Kidney epithelial cell (primary cell): Measurements from ENCODE around the gene PBX2. TPM values are rescaled to one million over a fixed set of nuclear protein-coding genes. Genes with fewer than 3 reads are reported as not detected.

ENCODE experiments used
- DNase-seq: peaks from one replicate; pipeline ENCODE4 v3.0.0-alpha.2; 2010; ENCODE audit warnings: low read depth
- H3K27me3 ChIP-seq: 2 replicates; pipeline ENCODE4 v1.6.0; 2011; ENCODE audit warnings: low read length; ENCODE audit not compliant: control insufficient read depth, insufficient read depth
- H3K36me3 ChIP-seq: 2 replicates; pipeline ENCODE4 v1.5.1; 2011; ENCODE audit warnings: low read length; ENCODE audit not compliant: control insufficient read depth, insufficient read depth
- H3K4me3 ChIP-seq: 2 replicates; pipeline ENCODE4 v1.5.1; 2011; ENCODE audit warnings: low read depth, mild to moderate bottlenecking, control low read depth, low read length
- CTCF ChIP-seq: IDR thresholded peaks from 2 replicates; pipeline ENCODE4 v1.5.1; 2011; ENCODE audit warnings: mild to moderate bottlenecking, moderate library complexity, low read length, control low read depth, inconsistent platforms; ENCODE audit not compliant: insufficient read depth, poor library complexity, severe bottlenecking
- total RNA-seq: library from RNA; depleted of rRNA; stranded (reverse); fragments of >200 nt; gene quantifications from 2 replicates; pipeline ENCODE4 v1.2.3, GENCODE V29; 2015

PBX2 gene
- total RNA-seq, 1 donor from 2014 or later, result 37.5 TPM

GRCh38 chr6:32174416-32174815 lies 15.6 kb downstream of the PBX2 start:
- H3K36me3 ChIP-seq, result peaks cover 2% of the 10 kb centered on the region
- DNase-seq, result no peak
- no peak for TF ChIP-seq CTCF
- H3K4me3 ChIP-seq, result no peak overlapping the region
- no peaks in the 10 kb centered on the region for H3K27me3 ChIP-seq

- no peak for TF ChIP-seq CTCF
- Histone ChIP-seq H3K4me3 (no peak overlapping the region), H3K36me3 (peaks cover 2% of the 10 kb centered on the region), H3K27me3 (no peaks in the 10 kb centered on the region)
- DNase-seq, result no peak
Observed at GRCh38 chr6:32173051-32173727, 16.8 kb downstream of the PBX2 start.

GRCh38 chr6:32171234-32171633 lies 18.8 kb downstream of the PBX2 start:
- no peak for TF ChIP-seq CTCF
- H3K4me3 ChIP-seq, result no peak overlapping the region
- H3K36me3 ChIP-seq, result peaks cover 4% of the 10 kb centered on the region
- no peak for DNase-seq
- no peaks in the 10 kb centered on the region for H3K27me3 ChIP-seq

- Histone ChIP-seq H3K4me3 (no peak overlapping the region), H3K36me3 (peaks cover 4% of the 10 kb centered on the region), H3K27me3 (no peaks in the 10 kb centered on the region)
- no peak for DNase-seq
- no peak for TF ChIP-seq CTCF
Observed at GRCh38 chr6:32170294-32170693, 19.7 kb downstream of the PBX2 start.

GRCh38 chr6:32168807-32169591 lies 21.0 kb downstream of the PBX2 start:
- no peak overlapping the region for H3K4me3 ChIP-seq
- TF ChIP-seq CTCF, result no peak
- no peak for DNase-seq
- H3K36me3 ChIP-seq, result peaks cover 4% of the 10 kb centered on the region
- no peaks in the 10 kb centered on the region for H3K27me3 ChIP-seq
